HG02870 (cell line): Measurements from ENCODE around the gene IDE.
"Not testable (repeated sequence)": the region's sequence is repeated elsewhere in the genome, so short reads cannot be mapped to it uniquely, and the experiment has no call there.

Experiments used
- ATAC-seq: cut with Tn5 transposase; IDR thresholded peaks from one replicate; pipeline ENCODE4 v1.9.1; 2021; ENCODE audit warnings: mild to moderate bottlenecking, moderate library complexity; ENCODE audit not compliant: unreplicated experiment

IDE gene

DNA sequence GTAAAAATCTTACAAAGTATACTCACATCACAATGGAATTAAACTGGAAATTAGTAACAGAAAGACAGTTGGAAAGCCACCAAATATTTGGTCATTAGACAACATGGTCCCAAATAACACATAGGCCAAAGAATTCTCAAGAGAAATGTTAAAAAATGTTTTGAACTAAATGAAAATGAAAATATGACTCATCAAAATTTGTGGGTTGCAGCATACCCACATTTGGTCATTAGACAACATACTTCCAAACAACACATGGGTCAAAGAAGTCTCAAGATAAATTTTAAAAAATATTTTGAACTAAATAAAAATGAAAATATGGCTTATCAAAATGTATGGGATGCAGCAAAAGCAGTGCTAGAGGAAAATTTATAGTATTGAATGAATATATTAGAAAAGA, 152.3 kb downstream of the IDE start:
- no peak for ATAC-seq

DNA sequence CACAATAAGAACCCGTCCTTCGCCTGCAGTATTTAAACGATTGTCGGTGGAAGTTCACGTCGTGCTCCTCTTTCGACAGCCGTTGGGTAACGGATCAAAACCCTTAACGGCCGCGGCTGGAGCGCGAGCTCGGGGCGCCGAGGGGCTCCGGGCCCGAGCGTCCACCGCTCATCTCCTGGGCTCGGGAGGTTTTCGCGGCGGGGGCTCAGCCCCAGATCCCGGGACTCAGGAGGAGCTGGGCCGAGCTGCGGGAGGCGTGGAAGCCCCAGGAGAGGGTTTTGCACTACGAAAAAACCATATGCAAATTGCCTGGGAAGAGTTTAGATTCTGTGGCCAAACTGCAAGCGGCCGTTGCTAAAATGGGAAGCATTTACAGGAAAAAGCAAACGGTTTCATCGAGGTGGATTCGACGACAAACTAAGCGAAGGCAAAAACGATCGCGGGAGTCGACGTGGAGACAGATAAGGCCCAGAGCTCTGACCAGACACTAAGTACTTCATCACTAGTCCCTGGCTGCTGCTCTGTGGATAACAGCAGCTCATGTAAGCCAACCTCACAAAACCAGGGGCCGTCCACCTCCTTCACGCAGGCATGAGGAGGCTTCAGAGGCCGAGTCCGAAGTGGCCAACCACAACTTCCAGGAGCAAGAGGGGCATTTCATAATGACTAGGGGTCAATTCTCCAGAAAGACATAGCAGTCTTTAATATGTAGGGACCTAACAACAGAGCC, 153.2 kb downstream of the IDE start:
- ATAC-seq: no peak

DNA sequence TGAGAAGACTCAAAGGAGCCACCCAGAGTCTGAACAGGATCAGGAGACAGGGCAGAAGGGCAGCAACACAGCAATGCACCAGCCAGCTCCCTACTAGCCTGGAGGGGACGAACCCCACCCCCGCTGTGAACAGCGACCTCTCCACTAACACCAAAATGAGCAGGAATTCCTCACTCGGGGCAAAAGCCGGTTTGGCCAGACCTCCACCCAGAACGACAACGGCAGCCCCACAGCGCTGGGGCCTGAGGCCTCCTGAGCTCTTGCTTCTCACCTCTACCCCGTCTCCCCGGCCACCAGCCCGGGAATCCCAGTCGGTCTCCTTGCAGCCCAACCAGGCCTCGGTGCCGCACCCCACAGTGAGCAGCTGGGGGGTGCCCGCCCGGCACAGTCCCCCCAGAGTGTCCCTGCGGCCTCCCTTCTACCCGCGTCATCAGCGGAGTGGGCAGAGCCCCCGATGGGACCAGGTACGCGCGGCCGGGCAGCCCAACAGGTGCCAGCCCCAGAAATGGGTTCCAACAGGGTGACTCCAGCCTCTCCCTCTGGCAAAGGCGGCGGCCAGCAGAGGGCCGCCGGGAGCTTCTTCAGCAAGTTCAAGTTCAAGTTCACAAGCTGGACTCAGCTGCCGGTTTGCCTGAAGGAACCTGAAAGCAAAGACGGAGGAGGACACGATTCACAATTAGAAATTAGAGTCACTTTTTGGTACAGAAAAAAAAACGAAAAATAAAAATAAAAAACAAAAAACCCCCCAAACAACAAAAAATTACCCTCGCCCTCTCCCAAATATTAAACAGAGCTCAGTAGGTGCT, 153.9 kb downstream of the IDE start:
- ATAC-seq: no peak

DNA sequence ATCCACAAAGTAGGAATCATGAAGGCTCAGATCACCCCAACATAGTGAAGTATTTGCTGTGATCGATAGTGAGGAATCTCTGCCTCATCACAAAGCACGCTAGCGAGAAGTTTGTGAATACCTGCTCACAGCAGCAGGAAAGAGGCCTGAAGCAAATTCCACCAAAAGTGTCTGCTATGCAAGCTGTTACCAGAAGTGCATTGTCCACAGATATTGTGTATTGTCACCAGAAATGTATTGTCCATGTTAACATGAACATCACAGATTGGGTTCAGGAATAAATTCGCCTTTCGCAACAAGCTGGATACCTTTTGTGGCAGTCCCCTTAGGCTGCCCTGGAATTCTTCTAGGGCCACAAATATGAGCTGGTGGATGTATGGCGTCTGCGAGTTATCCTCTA, 155.0 kb downstream of the IDE start:
- no peak for ATAC-seq

DNA sequence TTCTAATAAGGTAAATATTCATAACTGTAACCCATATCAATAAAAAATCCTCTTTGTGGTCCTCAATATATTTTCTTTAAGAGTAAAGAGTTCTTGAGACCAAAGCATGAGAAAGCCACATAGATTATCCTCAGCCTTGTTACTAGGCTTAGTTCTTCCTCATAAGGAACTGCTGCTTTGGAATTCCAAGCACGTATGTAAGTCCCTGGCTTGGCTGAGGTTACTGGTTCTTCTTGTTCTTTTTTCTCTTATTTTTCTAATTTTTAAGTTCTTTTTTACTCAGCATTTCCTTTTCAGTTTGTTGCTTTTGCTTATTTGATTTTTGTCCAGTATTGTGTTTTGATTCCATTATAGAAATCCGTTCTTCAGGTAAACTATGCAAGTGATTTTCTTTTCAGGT, 155.7 kb downstream of the IDE start:
- ATAC-seq: no peak

DNA sequence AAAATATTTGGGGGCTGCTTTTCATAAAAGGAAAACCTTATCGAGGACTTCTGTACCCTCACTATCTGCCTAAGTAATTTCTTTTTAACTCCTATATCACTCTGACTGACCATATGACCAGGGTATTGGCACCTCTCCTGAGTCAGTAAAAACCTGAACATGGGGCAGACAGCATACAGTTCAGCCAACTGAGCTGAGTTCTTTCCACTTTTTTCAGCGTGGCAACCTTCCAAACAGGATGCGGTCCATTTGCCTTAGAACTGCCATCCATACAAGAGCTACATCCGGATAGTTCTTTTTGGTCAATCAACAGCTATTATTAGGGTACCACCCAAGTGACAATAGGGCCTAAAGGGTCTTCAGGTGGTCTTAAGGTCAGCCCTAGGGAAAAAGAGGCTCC, 160.4 kb downstream of the IDE start:
- no peak for ATAC-seq

DNA sequence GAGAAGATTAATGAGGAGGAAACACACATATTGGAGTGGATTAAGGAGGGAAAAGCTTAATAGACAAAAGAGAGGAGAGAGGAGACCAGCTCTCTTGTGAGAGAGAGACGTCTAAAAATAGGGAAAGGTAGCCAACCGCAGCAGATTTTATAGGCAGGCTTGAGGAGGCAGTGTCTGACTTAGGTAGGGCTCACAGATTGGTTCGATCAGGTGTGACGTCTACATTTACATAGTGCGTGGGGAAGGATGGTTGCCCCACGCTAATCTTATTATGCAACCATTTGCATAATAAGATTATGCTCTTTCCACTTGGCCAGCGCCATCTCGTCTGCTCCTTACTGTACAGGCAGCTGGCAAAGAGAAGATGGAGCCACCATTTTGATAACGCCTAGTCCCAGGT, 160.9 kb downstream of the IDE start:
- ATAC-seq: no peak

DNA sequence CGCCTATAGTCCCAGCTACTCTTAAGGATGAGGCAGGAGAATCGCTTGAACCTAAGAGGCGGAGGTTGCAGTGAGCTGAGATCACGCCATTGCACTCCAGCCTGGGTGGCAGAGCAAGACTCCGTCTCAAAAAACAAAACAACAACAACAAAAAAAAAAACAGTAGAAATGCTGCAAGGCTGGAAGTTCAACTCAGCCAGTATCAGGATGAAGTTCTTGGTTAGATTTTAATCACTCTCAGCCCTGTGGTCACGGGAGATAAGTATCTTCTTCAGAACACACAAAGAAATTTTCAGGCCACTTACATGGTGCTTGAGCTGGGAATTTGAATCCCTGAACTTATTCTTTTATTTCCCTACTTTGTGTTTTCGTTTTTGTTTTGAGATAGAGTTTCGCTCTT, 162.5 kb downstream of the IDE start:
- no peak for ATAC-seq

DNA sequence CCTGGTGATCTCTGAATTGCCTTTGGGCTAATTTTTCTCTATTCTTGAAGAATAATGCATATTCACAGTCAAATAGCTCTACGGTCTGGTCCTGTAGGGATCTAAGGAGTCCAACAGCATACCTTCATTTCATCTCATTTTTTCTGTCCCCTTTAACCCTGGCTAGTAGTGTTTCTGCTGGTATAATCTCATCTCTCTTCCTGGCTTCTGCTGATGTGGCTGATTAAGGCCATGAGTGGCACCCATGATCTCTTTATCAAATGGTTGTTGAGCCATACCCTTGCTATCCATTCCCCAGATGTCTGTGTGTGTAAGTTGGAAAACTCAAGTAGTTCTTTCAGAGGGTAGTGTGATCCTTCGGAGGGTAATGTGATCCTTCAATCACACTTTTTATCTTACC, 163.4 kb downstream of the IDE start:
- ATAC-seq: no peak

DNA sequence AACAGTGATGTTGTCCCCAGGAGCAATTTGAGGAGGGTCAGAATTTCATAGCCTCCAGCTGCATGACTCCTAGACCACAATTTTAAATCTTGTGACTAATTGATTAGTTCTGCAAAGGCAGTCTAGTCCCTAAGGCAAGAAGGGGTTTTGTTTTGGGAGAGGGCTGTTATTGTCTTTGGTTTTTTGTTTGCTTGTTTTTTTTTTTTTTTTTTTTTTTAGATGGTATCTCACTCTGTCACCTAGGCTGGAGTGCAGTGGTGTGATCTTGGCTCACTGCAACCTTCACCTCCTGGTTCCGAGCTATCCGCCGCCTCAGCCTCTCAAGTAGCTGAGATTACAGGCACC, 165.9 kb downstream of the IDE start:
- no peak for ATAC-seq

DNA sequence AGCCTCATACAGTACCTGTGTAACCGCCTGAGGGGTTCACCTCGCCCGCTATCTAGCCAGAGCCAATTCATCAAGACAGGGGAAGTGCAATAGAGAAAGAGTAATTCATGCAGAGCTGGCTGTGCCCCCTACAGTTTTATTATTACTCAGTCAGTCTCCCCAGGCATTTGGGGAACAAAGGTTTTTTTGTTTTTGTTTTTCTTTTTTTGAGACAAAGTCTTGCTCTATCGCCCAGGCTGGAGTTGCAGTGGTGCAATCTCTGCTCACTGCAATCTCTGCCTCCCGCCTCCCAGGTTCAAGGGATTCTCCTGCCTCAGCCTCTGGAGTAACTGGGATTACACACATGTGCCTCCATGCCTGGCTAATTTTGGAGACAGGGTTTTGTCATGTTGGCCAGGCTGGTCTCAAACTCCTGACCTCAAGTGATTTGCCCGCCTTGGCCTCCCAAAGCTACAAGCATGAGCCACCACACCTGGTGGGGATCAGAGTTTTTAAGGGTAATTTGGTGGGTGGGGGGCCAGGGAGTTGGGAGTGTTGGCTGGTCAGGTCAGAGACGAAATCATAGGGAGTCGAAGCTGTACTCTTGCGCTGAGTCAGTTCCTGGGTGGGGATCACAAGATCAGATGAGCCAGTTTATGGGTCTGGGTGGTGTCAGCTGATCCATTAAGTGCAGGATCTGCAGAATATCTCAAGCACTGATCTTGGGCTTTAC, 166.4 kb downstream of the IDE start:
- ATAC-seq: no peak

DNA sequence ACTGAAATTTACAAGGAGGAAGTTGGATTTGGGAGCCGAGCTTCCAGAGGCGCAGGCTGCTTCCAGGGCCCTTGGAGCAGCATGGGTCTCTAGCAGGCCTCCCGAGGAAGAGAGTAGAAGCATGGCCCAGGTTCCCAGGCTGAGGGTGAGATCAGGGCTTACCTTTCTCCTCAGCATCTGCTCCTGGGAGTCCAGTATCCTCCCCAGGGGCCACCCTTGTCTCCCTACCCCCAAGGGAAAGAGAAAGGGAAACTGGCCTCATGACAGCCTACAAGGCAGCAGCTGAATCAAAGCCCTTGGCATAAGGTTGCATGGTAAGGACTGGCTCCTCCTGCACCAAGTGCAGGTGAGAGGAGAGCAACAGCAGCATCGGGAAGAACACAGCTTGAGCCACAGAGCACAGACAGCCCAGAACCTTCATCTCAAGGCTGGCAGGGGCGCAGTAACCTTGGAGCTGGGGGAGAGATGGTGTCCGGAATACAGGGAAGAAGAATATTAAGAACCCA, 168.4 kb downstream of the IDE start:
- ATAC-seq: no peak

DNA sequence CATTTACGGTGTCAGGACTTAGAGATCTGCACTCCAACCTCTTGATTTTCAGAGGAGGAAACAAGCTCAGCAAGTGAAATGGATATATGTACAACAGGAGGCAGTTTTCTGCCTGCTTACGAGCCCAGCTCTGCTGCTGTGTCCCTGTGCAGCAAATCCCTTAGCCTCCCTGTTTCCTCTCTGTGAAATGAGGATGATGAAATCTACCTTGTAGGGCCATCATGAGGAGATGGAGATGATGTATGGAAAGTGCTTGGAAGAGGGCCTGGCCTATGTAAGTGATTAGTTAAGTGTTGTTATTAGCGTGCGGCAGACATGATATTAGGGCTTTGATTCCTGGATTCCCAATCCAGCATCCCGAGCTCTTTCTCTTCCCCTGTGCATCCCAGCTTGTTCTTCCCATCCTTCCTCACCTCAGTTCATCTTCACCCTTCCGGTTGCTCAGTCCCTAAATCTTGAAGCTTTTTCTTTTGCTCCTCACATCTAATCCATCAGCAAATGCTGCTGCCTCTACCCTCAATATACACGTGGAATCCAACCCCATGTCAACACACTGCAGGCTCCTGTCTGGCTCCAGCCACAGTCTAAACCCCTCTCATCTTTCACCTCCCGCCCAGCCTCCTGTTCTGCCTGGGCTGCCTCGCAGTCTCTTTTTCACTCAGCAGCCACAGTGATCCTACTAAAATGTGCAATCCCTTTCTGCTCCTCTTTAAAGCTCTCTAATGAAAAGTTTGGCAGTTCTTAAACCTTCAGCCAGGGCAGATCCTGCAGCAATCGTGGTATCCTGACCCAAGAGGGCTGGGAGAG, 169.1 kb downstream of the IDE start:
- ATAC-seq: no peak

DNA sequence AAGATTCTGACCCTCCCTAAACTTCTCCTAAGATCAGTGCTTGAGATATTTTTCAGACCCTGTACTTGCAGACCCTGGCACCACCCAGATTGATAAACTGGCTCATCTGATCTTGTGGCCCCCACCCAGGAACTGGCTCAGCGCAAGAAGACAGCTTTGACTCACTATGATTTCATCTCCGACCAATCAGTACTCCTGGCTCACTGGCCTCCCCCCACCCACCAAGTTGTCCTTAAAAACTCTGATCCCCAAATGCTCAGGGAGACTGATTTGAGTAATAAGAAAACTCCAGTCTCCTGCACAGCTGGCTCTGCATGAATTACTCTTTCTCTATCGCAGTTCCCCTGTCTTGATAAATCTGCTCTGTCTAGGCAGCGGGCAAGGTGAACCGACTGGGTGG, 171.7 kb downstream of the IDE start:
- ATAC-seq: not testable (repeated sequence)
